IPS DF 4.7 (cell line): ENCODE measurements around the gene NIM1K.
"Not testable (repeated sequence)": the region's sequence is repeated elsewhere in the genome, so short reads cannot be mapped to it uniquely, and the experiment has no call there.

Experiments
- DNase-seq: peaks from one replicate; pipeline ENCODE4 v3.0.0-alpha.2; 2013; ENCODE audit warnings: low spot score; ENCODE audit errors: extremely low read depth

The NIM1K gene

GRCh38 chr5:43313035-43313853 is 121.2 kb downstream of the NIM1K start, which contains the start of gene HMGCS1:
TSS of gene HMGCS1 (minus strand) at chr5:43313412. CDS start at chr5:43298965, 14,447 bp downstream.
- peak; percentile 99 for DNase-seq

- no peak for DNase-seq
Measured at GRCh38 chr5:43313854-43314457, 121.9 kb downstream of the NIM1K start.

- DNase-seq, result no peak
Measured at GRCh38 chr5:43314724-43315123, 122.7 kb downstream of the NIM1K start.

- no peak for DNase-seq
Measured at GRCh38 chr5:43315263-43315662, 123.2 kb downstream of the NIM1K start.

- no peak for DNase-seq
Measured at GRCh38 chr5:43315682-43316081, 123.7 kb downstream of the NIM1K start.

- DNase-seq, result no peak
Measured at GRCh38 chr5:43316421-43316820, 124.4 kb downstream of the NIM1K start.

- no peak for DNase-seq
Measured at GRCh38 chr5:43320846-43321245, 128.8 kb downstream of the NIM1K start.

- not testable (repeated sequence) for DNase-seq
Measured at GRCh38 chr5:43323488-43323887, 131.5 kb downstream of the NIM1K start.

GRCh38 chr5:43325624-43326023 is 133.6 kb downstream of the NIM1K start:
- DNase-seq, result not testable (repeated sequence)
